GM19397 (cell line): Measurements from ENCODE around the gene ADAM12.

ENCODE experiments used
- ATAC-seq: cut with Tn5 transposase; IDR thresholded peaks from one replicate; pipeline ENCODE4 v1.9.1; 2021; ENCODE audit warnings: mild to moderate bottlenecking, moderate library complexity; ENCODE audit not compliant: unreplicated experiment

Gene ADAM12

GRCh38 chr10:126218778-126219649 lies 169.3 kb downstream of the ADAM12 start:
- no peak for ATAC-seq

GRCh38 chr10:126218174-126218573 lies 170.1 kb downstream of the ADAM12 start:
- ATAC-seq: no peak

GRCh38 chr10:126216632-126216961 lies 171.7 kb downstream of the ADAM12 start:
- ATAC-seq: no peak

- ATAC-seq: no peak
These were observed 172.3 kb downstream of the ADAM12 start for GRCh38 chr10:126215746-126216631.

- ATAC-seq: no peak
These were observed 173.6 kb downstream of the ADAM12 start for GRCh38 chr10:126214679-126215078.

GRCh38 chr10:126214021-126214420 lies 174.3 kb downstream of the ADAM12 start:
- ATAC-seq: no peak

- ATAC-seq: no peak
These were observed 175.5 kb downstream of the ADAM12 start for GRCh38 chr10:126212738-126213137.

GRCh38 chr10:126210051-126210651 lies 178.1 kb downstream of the ADAM12 start:
- ATAC-seq: no peak

GRCh38 chr10:126209451-126209850 lies 178.8 kb downstream of the ADAM12 start:
- no peak for ATAC-seq

GRCh38 chr10:126208726-126209302 lies 179.5 kb downstream of the ADAM12 start:
- ATAC-seq: no peak

GRCh38 chr10:126207851-126208250 lies 180.4 kb downstream of the ADAM12 start:
- no peak for ATAC-seq

- no peak for ATAC-seq
These were observed 180.9 kb downstream of the ADAM12 start for GRCh38 chr10:126207313-126207771.

GRCh38 chr10:126205486-126206205 lies 182.6 kb downstream of the ADAM12 start:
- no peak for ATAC-seq

GRCh38 chr10:126204320-126204719 lies 184.0 kb downstream of the ADAM12 start:
- no peak for ATAC-seq

GRCh38 chr10:126203746-126204145 lies 184.5 kb downstream of the ADAM12 start:
- ATAC-seq: no peak

- no peak for ATAC-seq
These were observed 186.7 kb downstream of the ADAM12 start for GRCh38 chr10:126201603-126202002.

GRCh38 chr10:126199221-126199998 lies 188.9 kb downstream of the ADAM12 start:
- ATAC-seq: no peak

- ATAC-seq: no peak
These were observed 189.6 kb downstream of the ADAM12 start for GRCh38 chr10:126198681-126199080.

GRCh38 chr10:126197036-126197543 lies 191.2 kb downstream of the ADAM12 start:
- no peak for ATAC-seq
